ENCODE results near the gene C19orf81.

Gene C19orf81

DNA sequence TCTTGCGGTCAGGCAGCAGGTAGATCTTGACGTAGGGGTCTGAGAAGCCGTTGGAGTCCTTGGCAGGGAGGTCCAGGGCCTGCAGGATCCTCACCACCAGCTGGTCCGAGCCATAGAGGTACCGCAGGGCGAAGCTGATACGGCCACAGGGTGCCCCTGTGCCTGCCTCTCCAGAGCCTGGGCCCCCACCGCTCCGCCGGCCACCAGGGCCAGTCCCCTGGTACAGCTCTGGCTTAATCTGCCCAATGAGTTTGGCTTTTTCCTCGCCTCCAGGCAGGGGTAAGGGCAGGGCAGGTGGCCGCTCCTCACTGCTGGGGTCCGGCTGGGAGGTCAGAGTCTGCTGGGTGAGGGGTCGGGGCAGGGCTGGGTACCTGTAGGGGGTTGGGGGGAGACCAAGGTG is 19.4 kb upstream of the C19orf81 start:
- DNase-seq, result no peak

DNA sequence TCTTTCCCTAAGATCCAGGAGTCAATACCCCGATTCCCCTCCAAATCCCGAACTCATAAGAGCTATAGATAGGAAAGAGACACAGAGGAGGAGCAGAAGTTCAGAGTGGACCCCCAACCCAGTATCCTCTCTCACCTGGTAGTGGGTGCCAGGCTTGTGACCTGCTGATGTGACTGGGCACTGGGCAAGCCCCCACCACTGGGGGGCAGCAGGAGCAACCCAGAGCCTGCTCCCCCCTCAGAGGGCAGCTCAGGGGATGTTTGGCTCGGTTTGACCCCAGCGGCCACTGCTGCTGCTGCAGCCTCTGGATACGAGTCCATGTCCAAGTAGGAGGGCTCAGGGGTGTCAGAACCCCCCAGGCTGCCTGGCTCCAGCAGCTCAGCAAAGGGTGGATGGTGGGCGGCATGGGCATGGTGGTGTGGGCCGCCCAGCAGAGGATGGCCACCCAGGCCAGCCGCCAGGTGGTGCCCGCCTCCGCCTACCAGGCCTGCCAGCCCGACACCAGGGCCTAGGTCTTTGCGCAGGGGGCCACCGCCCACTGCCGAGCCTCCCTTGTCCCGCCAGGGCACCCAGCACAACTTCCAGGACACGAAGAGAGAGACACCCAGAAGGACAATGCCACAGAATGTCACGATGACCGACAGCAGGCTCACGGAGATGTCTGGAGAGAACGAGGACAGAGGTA is 17.0 kb upstream of the C19orf81 start:
- DNase-seq, result no peak

DNA sequence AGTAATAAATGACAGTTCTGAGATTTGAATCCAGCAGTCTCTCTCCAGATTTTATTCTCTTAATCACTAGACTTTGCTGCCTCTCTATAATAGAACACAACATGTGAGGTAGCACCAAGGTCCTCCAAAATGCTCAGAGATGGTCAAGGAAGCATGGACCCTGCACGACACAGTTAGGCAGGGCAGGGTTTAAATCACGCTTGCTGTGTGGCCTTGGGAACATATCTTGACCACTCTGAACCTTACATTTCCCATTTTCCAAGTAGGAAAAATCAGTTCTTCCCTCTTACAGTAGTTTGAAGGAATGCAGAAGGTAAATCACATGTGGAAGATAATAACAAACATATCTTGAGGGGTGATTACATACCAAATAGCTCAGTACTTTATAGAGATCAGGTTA is 15.9 kb upstream of the C19orf81 start:
- no peak for DNase-seq

GRCh38 chr19:50633973-50634372 is 15.3 kb upstream of the C19orf81 start:
- no peak for DNase-seq

DNA sequence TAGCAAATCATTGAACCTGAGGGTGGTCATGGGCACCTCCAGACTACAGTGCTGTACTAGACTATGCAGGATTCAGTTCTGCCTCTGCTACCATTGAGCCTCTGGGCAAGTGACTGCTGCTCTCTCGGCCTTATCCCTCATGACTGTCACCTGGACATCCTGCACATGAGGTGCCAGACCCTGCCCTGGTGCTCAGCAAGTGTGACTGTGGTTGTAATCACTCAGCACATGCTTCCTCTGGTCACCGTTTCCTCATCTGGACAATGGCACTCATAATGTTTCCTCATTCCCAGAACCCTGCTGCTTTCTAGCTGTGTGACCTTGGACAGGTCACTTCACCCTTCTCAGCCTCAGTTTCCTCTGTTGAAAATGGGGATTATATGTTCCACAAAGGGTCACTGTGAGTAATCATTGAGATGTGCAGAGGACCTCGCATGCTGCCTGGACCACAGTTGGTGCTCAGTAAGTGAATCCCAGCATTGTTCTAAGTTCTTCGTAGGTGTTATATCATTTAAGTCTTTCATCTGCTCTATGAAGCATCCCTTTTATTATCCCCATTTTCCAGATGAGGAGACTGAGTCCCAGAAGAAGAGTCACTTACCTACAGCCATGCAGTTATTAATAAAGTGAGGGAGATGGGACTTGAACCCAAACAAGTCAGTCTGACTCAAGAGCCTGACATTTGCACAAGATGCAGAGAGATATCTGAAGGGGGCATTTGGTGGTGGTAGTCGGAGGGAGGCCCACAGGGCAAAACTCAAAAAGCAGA is 12.7 kb upstream of the C19orf81 start:
- no peak for DNase-seq

- no peak for DNase-seq
These were observed 10.6 kb upstream of the C19orf81 start for GRCh38 chr19:50638600-50638999.

GRCh38 chr19:50639121-50640112 is 9.8 kb upstream of the C19orf81 start, which contains the start of gene SYT3:
Gene SYT3 (minus strand): TSS chr19:50639881. CDS start chr19:50637411, 2,470 bp downstream.
- no peak for DNase-seq

GRCh38 chr19:50640368-50640767 is 8.9 kb upstream of the C19orf81 start:
- DNase-seq, result no peak

GRCh38 chr19:50644315-50644915 is 4.8 kb upstream of the C19orf81 start:
- DNase-seq, result no peak

DNA sequence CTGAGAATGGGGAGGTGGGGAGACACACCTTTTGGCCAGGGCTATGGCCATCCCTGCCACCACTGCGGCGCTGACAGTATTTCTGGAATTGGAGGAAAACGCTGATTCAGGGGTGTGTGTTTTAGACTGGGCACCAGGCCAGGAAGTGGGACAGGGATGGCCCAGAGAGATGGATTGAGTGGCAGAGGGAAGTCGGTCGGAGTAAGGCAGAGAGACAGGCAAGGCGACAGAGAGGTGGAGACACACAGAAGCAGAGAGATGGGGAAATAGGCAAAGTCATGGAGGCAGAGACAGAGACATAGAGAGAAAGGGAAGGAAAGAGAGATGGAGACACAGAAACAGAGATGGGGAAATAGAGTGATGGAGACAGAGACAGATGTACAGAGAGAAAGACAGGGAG is 4.1 kb upstream of the C19orf81 start:
- DNase-seq, result no peak

DNA sequence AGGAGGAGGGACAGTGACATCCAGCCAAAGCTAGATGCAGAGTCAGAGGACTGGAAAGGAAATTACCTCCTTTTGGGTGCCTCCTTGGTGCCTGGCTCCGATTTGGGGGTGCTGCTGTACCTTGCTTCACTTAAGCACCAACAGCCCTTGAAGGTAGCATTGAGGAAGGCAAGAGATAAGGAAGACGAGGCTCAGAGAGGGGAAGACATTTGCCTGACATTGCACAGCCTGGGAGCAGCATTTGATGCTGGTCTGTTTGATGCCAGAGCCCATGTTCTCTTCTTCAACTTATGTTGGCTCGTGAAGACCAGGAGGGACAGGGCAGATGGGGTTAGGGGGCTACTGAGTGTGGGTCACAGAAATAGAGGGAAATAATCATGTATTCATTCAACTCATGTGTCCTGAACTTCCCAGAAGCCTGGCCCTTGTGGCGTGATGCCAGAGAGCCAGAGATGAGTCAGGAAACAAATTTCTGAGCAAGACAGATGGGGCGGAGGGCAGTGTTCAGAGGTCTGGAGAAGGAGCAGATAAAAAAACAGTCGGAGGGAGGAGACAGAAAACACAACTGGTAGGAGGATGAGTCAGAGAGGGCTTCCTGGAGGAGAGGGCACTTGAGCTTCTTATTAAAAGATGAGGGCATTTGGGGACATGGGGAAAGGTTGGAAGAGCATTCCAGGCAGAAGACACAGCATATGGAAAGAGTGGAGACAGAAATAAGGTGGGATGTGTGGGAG is 3.0 kb upstream of the C19orf81 start:
- DNase-seq, result no peak

GRCh38 chr19:50647879-50648615 is 1.2 kb upstream of the C19orf81 start:
- no peak for DNase-seq

DNA sequence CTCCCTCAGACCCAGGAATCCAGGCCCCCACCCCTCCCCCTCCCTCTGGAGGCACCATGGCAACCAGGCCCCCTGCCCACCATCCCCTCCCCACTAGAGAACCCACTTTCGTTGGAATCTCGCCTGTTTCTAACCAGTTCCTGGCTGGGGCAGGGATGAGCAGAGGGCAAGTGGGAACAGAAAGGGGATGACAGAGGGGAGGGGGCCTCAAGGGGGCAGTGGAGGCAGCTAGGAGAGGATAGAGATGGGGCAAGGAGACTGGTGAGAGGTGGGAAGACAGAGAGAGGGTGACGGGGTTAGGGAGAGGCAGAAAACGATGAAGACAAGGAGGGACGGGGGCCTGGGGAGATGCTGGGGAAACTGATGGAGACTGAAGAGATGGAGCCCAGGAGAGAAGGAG is 586 bp upstream of the C19orf81 start:
- DNase-seq, result no peak

GRCh38 chr19:50651174-50651573 is 1.9 kb downstream of the C19orf81 start:
- no peak for DNase-seq

DNA sequence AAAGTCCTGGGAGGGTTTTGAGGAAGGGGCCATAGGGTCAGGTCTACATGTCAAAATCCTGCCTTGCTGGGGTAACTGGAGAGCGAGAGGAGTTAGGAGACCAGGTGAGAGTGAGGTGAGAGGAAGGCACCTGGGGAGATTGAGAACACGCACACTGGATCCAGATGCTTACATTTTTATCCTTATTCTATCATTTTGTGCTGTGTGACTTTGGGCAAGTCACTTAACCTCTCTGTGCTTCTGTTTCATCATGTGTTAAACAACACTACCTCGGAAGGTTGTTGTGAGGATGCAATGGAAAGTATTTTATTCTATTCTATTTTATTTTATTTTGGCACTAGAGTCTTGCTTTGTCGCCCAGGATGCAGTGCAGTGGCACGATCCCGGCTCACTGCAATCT is 3.5 kb downstream of the C19orf81 start:
- no peak for DNase-seq

- no peak for DNase-seq
These were observed 5.6 kb downstream of the C19orf81 start for GRCh38 chr19:50654882-50655281.

DNA sequence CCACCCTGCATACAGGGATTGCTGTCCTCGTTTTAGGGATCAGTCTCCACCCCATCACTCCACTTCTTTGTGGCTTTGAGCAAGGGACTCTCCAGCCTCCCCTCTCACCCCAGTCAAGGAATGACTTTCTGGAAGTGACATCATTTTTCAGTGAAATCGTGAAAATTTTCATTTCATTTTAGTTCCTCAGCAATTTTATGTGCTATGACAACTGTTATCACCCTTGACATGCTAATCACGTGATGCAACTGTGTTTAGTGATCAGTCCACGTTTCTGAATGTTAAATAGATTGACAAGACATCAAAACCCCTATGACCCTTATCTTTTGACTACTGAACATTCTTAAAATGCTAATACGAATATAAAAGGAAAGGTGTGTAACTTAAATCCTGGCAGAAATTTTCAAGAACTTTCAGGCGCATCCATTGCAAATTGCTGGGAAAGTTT is 8.0 kb downstream of the C19orf81 start:
- no peak for DNase-seq

DNA sequence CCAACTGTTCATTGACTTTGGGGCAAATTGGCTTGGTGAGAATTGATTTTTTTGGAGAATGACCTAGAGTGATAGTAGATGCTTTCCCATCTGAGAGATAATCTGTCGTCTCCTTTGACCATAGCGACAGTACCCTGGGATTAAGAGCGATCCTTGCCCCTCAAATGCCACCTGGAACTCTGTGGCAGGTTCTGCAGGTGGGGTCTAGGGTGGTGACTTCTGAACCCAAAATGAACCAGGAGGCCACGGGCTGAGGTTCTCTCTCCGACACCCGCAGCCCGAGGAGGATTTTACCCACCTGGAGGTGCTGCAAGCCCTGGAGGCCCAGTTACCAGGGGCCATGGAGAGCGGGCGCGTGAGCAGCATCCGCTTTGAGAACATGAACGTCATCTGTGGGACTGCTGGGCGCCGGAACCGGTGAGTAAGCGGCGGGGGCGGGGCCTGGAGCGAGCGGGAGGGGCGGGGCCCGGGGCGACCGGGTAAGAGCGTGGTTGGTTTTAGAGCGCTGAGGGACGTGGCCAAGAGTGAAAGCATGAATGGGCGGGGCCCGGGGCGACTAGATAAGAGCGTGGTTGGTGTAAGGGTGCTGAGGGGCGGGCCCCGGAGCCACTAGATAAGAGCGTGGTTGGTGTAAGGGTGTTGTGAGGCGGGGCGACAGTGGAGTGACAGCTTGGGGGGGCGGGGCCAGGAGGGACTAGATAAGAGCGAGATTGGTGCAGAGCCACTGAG is 8.6 kb downstream of the C19orf81 start:
- DNase-seq, result peak; percentile 100

- DNase-seq, result peak; percentile 78 to 86
These were observed 9.4 kb downstream of the C19orf81 start for GRCh38 chr19:50658441-50659317.
